ENCODE results near the gene TMPRSS15. TPM values are rescaled to one million over a fixed set of nuclear protein-coding genes. Genes with fewer than 3 reads are reported as not detected.

Gene TMPRSS15
- total RNA-seq, 1 donor from 2014 or later, result not detected

DNA sequence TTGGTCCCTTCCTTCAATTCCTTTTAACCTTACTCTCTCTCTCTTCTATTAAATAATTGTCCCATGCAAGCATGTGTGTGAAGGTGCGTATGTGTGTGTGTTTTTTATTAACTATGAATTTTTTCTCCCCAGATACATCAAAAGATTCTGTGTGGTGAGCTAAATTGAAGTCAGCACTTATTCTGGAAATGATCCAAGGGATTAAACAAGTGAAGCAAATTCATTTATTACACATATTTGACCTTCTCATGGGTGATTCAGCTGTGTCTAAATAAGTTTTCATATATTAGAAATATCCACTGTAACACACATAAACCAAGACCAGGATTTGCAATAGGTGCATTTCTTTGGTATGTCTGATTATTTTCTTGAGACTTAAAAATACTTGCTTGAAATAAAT is 134.7 kb downstream of the TMPRSS15 start:
- Mint-ChIP-seq H3K4me1 (no peaks in the 10 kb centered on the region), H3K36me3 (ENCODE audit: low read depth) (no peaks in the 10 kb centered on the region), H3K27me3 (no peaks in the 10 kb centered on the region), H3K27ac (no peak overlapping the region), H3K4me3 (no peak overlapping the region), H3K9me3 (peaks cover 2% of the 10 kb centered on the region)
- ChIA-PET POLR2A (no interaction called here), CTCF (no interaction called here)
- DNase-seq, result no peak
- intact Hi-C loops (cut with micrococcal nuclease), result no loop called here
- no peak for TF ChIP-seq CTCF (IDR thresholded peaks at IDR 0.05)
- ATAC-seq (ENCODE audit: low read depth), result no peak

- no peak for DNase-seq
- Mint-ChIP-seq H3K36me3 (ENCODE audit: low read depth) (no peaks in the 10 kb centered on the region), H3K27me3 (no peaks in the 10 kb centered on the region), H3K27ac (no peak overlapping the region), H3K4me1 (no peaks in the 10 kb centered on the region), H3K9me3 (peaks cover 2% of the 10 kb centered on the region), H3K4me3 (no peak overlapping the region)
- no peak for ATAC-seq (ENCODE audit: low read depth)
- intact Hi-C loops (cut with micrococcal nuclease), result no loop called here
- ChIA-PET POLR2A (no interaction called here), CTCF (no interaction called here)
- TF ChIP-seq CTCF (IDR thresholded peaks at IDR 0.05), result no peak
Observed at GRCh38 chr21:18267496-18267895, 136.1 kb downstream of the TMPRSS15 start.

DNA sequence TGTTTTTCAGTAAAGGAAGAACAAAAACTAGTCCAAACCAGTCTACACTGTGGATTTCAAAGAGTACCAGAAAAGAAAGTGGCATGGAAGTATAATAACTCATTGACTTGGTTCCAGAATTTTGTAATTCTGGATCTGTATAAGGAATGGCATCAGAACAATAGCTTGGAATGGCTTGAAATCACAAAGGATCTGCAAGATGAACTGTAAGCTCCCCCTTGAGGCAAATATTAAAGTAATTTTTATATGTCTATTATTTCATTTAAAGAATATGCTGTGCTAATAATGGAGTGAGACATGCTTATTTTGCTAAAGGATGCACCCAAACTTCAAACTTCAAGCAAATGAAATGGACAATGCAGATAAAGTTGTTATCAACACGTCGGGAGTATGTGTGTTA is 137.6 kb downstream of the TMPRSS15 start:
- Mint-ChIP-seq H3K27me3 (no peaks in the 10 kb centered on the region), H3K9me3 (peaks cover 2% of the 10 kb centered on the region), H3K4me3 (no peak overlapping the region), H3K4me1 (no peaks in the 10 kb centered on the region), H3K27ac (no peak overlapping the region), H3K36me3 (ENCODE audit: low read depth) (no peaks in the 10 kb centered on the region)
- intact Hi-C loops (cut with micrococcal nuclease), result no loop called here
- no peak for TF ChIP-seq CTCF (IDR thresholded peaks at IDR 0.05)
- ATAC-seq (ENCODE audit: low read depth) (no peak), DNase-seq (no peak)
- POLR2A ChIA-PET, result no interaction called here
- CTCF ChIA-PET, result no interaction called here

DNA sequence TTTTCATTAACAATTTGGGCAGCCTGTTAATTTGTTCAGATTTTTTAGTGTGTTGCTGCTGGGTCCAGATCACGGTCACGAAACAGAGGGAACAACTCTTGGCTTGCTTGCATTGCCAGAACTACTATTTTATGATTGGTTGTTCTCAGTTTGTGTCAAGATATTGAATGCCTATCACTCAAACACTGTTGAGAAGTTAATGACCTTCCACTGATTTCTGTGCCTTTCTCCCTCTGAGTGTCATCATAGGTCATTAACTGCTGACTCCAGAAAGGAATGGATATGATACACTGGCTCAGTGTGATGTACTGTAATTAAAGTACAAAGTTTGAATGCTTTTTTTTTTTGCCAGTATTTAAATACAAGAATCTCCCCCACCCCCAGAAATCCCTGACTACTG is 149.8 kb downstream of the TMPRSS15 start:
- Mint-ChIP-seq H3K36me3 (ENCODE audit: low read depth) (no peaks in the 10 kb centered on the region), H3K27me3 (no peaks in the 10 kb centered on the region), H3K27ac (no peak overlapping the region), H3K9me3 (no peaks in the 10 kb centered on the region), H3K4me1 (no peaks in the 10 kb centered on the region), H3K4me3 (no peak overlapping the region)
- intact Hi-C loops (cut with micrococcal nuclease), result no loop called here
- CTCF ChIA-PET, result no interaction called here
- DNase-seq, result no peak
- no peak for ATAC-seq (ENCODE audit: low read depth)
- POLR2A ChIA-PET, result no interaction called here
- TF ChIP-seq CTCF (IDR thresholded peaks at IDR 0.05), result no peak

DNA sequence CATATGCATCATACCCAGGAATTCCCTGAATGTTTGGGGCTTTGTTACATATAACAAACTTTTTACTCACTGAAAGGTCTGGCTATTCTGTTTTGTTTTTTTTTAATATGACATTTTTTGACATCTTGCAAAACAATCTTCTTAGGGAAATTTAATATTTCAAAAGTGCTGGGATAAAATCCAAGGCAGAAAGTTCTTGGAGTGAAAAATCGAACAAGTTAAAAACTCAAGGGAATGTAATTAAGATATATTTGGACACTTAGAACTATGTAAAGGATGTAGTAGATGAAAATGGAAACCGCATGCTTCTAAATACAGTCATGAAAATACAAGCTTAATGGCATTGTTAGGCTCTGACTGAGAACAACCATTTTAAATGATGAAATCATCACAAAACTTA is 150.4 kb downstream of the TMPRSS15 start:
- intact Hi-C loops (cut with micrococcal nuclease), result no loop called here
- H3K36me3 Mint-ChIP-seq (ENCODE audit: low read depth), result no peaks in the 10 kb centered on the region
- no peak overlapping the region for H3K27ac Mint-ChIP-seq
- no peaks in the 10 kb centered on the region for H3K9me3 Mint-ChIP-seq
- no peak for ATAC-seq (ENCODE audit: low read depth)
- POLR2A ChIA-PET, result no interaction called here
- CTCF ChIA-PET, result no interaction called here
- TF ChIP-seq CTCF (IDR thresholded peaks at IDR 0.05), result no peak
- no peak overlapping the region for H3K4me3 Mint-ChIP-seq
- H3K4me1 Mint-ChIP-seq, result no peaks in the 10 kb centered on the region
- DNase-seq, result no peak
- H3K27me3 Mint-ChIP-seq, result no peaks in the 10 kb centered on the region

Measured in activated B cell treated with CpG ODN at 0.5 μM for 24 hours (primary cell).